Endothelial cell of umbilical vein (primary cell): ENCODE data around the gene REPS2. TPM values are rescaled to one million over a fixed set of nuclear protein-coding genes. Genes with fewer than 3 reads are reported as not detected.
A peak's percentile ranks its signal among the peaks of the same experiment; 100 is the strongest.

ENCODE experiments used
- BruUV-seq: library from RNA; stranded (reverse); fragments of 400-500 nt; replicated peaks from 2 replicates; lab custom pipeline; 2021; lab: Mats Ljungman, UMichigan
- CTCF ChIA-PET: fragments of 300-600, 350-600 bp; sonication (Branson Sonifier 250); formaldehyde crosslinking; loops from one replicate; lab custom pipeline; 2021; ENCODE audit warnings: antibody characterized with exemption, inconsistent platforms; lab: Charles Lee
- POLR2A ChIA-PET: fragments of 300-600, 350-600 bp; sonication (Branson Sonifier 250); formaldehyde crosslinking; loops from one replicate; lab custom pipeline; 2021; ENCODE audit warnings: antibody characterized with exemption, inconsistent platforms; lab: Charles Lee
- DNase-seq: peaks from one replicate; pipeline ENCODE4 v3.0.0-alpha.2; 2011; ENCODE audit warnings: low read depth, low spot score
- FAIRE-seq: peaks from 2 replicates; lab custom pipeline; 2011; peaks lifted over from hg19 to GRCh38; lab: Jason Lieb, UNC
- H2AFZ ChIP-seq: 2 replicates; pipeline ENCODE4 v1.6.0; 2012; ENCODE audit warnings: low read depth, low read length, control low read depth, inconsistent platforms
- H3K27ac ChIP-seq: 2 replicates; pipeline ENCODE4 v1.5.1; 2011; ENCODE audit warnings: low read depth, mild to moderate bottlenecking, control low read depth, low read length, moderate library complexity; ENCODE audit not compliant: insufficient read depth
- H3K27me3 ChIP-seq, 2 experiments: 2 replicates each; pipeline versions ENCODE4 v1.6.0 to v1.6.1; 2011; ENCODE audit warnings: low read length in 2 of 2, mixed read lengths in 1 of 2; ENCODE audit not compliant: control insufficient read depth in 2 of 2, insufficient read depth in 2 of 2
- H3K36me3 ChIP-seq, 2 experiments: 2 replicates in 1 of 2; 3 replicates in 1 of 2; pipeline ENCODE4 v1.5.1; 2011; ENCODE audit warnings: low read length in 2 of 2, mild to moderate bottlenecking in 1 of 2, moderate library complexity in 1 of 2; ENCODE audit not compliant: control insufficient read depth in 2 of 2, insufficient read depth in 2 of 2; ENCODE audit errors: extremely low read depth in 1 of 2
- H3K4me1 ChIP-seq: 3 replicates; pipeline ENCODE4 v1.5.1; 2011; ENCODE audit warnings: mild to moderate bottlenecking, low read length; ENCODE audit not compliant: control insufficient read depth, insufficient read depth; ENCODE audit errors: extremely low read depth
- H3K4me2 ChIP-seq: 2 replicates; pipeline ENCODE4 v1.6.1; 2011; ENCODE audit warnings: low read length, control low read depth, mixed read lengths; ENCODE audit not compliant: insufficient read depth
- H3K4me3 ChIP-seq, 3 experiments: fragments of 200-600 bp in 1 of 3; sonication (generic), shearing (Covaris generic) in 1 of 3; replicated peaks in 1 of 3; 2 replicates each; pipeline ENCODE4 v1.5.1; 2011 to 2016; ENCODE audit warnings: control low read depth in 3 of 3, low read length in 3 of 3, mild to moderate bottlenecking in 2 of 3, inconsistent platforms in 1 of 3, low read depth in 1 of 3, moderate library complexity in 1 of 3; ENCODE audit not compliant: insufficient read depth in 1 of 3
- H3K79me2 ChIP-seq: 2 replicates; pipeline ENCODE4 v1.6.0; 2012; ENCODE audit warnings: low read length, inconsistent platforms; ENCODE audit not compliant: control insufficient read depth, insufficient read depth
- H3K9ac ChIP-seq: replicated peaks from 2 replicates; pipeline ENCODE3; 2011; ENCODE audit warnings: low read length, control low read depth; ENCODE audit not compliant: insufficient read depth; ENCODE audit errors: extremely low read depth
- H3K9me1 ChIP-seq: replicated peaks from 3 replicates; pipeline ENCODE4 v1.6.0; 2011; ENCODE audit warnings: mild to moderate bottlenecking, low read length; ENCODE audit not compliant: control insufficient read depth, insufficient read depth; ENCODE audit errors: extremely low read depth
- H3K9me3 ChIP-seq: replicated peaks from 2 replicates; pipeline ENCODE4 v1.5.1; 2012; ENCODE audit warnings: low read length, inconsistent platforms; ENCODE audit not compliant: control insufficient read depth, insufficient read depth
- H4K20me1 ChIP-seq: replicated peaks from 2 replicates; pipeline ENCODE3; 2011; ENCODE audit warnings: mild to moderate bottlenecking, low read length; ENCODE audit not compliant: control insufficient read depth, insufficient read depth; ENCODE audit errors: extremely low read depth
- CTCF ChIP-seq, 2 donors: IDR thresholded peaks; 1 replicate in 1 of 2; 2 replicates in 1 of 2; pipeline ENCODE4 v1.5.1; 2011; ENCODE audit warnings: low read length in 2 of 2, mild to moderate bottlenecking in 2 of 2, moderate library complexity in 2 of 2, control low read depth in 1 of 2, inconsistent platforms in 1 of 2, low read depth in 1 of 2; ENCODE audit not compliant: insufficient read depth in 1 of 2; ENCODE audit errors: extremely low read depth in 1 of 2
- EZH2 ChIP-seq: IDR thresholded peaks from 2 replicates; pipeline ENCODE4 v1.6.1; 2012; ENCODE audit warnings: borderline replicate concordance, low read depth, mild to moderate bottlenecking, moderate library complexity, low read length, inconsistent platforms; ENCODE audit not compliant: severe bottlenecking
- FOS ChIP-seq: IDR thresholded peaks from 2 replicates; pipeline ENCODE4 v1.6.1; 2011; ENCODE audit warnings: mild to moderate bottlenecking, low read length, moderate library complexity, borderline replicate concordance; ENCODE audit not compliant: insufficient read depth
- GATA2 ChIP-seq: IDR thresholded peaks from 2 replicates; pipeline ENCODE4 v1.7.0; 2011; ENCODE audit warnings: low read depth, mild to moderate bottlenecking, moderate library complexity, mixed read lengths, low read length; ENCODE audit not compliant: insufficient read length, insufficient read depth
- JUN ChIP-seq: IDR thresholded peaks from 2 replicates; pipeline ENCODE4 v1.6.1; 2011; ENCODE audit warnings: borderline replicate concordance, low read depth; ENCODE audit not compliant: insufficient read length, insufficient read depth
- MAX ChIP-seq: IDR thresholded peaks from 2 replicates; pipeline ENCODE4 v1.6.1; 2011; ENCODE audit not compliant: insufficient read depth, insufficient read length
- MYC ChIP-seq: IDR thresholded peaks from one replicate; pipeline ENCODE4 v1.6.1; 2011; ENCODE audit warnings: mild to moderate bottlenecking, low read depth, low read length
- POLR2A ChIP-seq: IDR thresholded peaks from 2 replicates; pipeline ENCODE4 v1.6.1; 2012; ENCODE audit warnings: low read depth, mild to moderate bottlenecking, control low read depth, low read length
- POLR2AphosphoS5 ChIP-seq: IDR thresholded peaks from 2 replicates; pipeline ENCODE4 v1.6.1; 2012; ENCODE audit warnings: low read depth, mild to moderate bottlenecking, control low read depth, low read length, moderate library complexity; ENCODE audit not compliant: insufficient read depth
- dilution Hi-C: fragments of 300-500 bp; cut with MboI; formaldehyde crosslinking; loops from one replicate; pipeline ENCODE4 v1.15.0; 2019; ENCODE audit warnings: low sequenced_read_pairs; ENCODE audit not compliant: extremely low pct_ligation_motif_present
- intact Hi-C: fragments of 100-400 bp; cut with micrococcal nuclease; formaldehyde crosslinking; loops from one replicate; pipeline ENCODE4 v1.10.0; 2022
- polyA plus RNA-seq, 4 experiments: library from polyadenylated mRNA; depleted of rRNA in 3 of 4; stranded (reverse) in 3 of 4; unstranded in 1 of 4; fragments of >200 nt; gene quantifications; 2 replicates each; pipeline versions ENCODE4 v1.2.1 to v1.2.3, GENCODE V29; 2011 to 2012; ENCODE audit warnings: missing spikeins in 1 of 4
- total RNA-seq: library from RNA; stranded (reverse); gene quantifications from 2 replicates; pipeline ENCODE4 v1.2.3, GENCODE V29; 2021

REPS2 gene
- total and polyA plus RNA-seq, 2 donors (not counting 3 experiments of a cell fraction or from before 2014, with no cell fraction given), result 0.91 to 2.6 TPM

DNA sequence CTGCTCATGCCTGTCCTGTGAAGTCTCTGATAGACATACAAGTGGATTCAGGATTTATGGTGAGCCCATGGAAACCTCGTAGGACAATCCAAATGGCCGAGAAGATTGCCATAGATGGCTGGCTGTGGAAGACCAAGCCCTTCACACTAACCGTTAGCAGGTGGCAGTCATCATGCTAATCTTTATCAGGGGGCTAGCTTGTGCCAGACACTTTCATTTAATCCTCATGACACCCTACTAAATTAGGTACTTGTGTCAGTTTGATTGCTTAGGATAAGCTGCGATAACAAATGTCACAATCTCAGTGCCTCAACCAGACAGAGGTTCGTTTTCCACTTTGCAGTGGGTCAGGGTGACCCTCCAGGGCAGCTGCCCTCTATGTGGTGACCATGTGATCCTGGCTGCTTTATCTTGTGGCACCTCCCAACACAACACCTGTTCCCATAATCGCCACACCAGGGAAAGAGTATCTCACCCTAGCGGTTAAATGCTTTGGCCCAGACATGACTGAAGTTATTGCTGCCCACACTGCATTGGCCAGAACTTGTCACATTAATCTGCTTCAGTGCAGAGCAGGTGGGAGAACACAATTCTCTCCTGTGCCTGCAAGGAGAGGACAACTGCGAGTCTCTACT, 60.8 kb downstream of the REPS2 start:
- FAIRE-seq (peak; percentile 75), DNase-seq (peak; percentile 10)
- no peak overlapping the region for H3K9ac ChIP-seq
- no peaks in the 10 kb centered on the region for H4K20me1 ChIP-seq
- ChIA-PET CTCF (interaction anchor here (0.8 to 10.7 kb wide), 5 partner anchors 14 to 181 kb away, joined by 3 to 104 read pairs (median 4); no protein-coding TSS in a partner anchor), POLR2A (no interaction called here)
- H3K27ac ChIP-seq, result no peak overlapping the region
- no peak overlapping the region for H3K4me3 ChIP-seq
- no peaks in the 10 kb centered on the region for H3K9me3 ChIP-seq
- no peaks in the 10 kb centered on the region for H3K79me2 ChIP-seq
- BruUV-seq, result no TSS peak
- H3K4me1 ChIP-seq, result no peaks in the 10 kb centered on the region
- peak; percentile 11 to 42 for TF ChIP-seq CTCF (IDR thresholded peaks at IDR 0.05; ENCODE audit: extremely low read depth in 1 of 2, insufficient read depth in 1 of 2, low read depth in 1 of 2, low read length in 2 of 2)
- no peak for TF ChIP-seq EZH2
- H3K9me1 ChIP-seq, result no peaks in the 10 kb centered on the region
- intact Hi-C loops (no loop called here), dilution Hi-C loops (no loop called here)
- H3K4me2 ChIP-seq, result no peak overlapping the region
- H2AFZ ChIP-seq, result no peak overlapping the region
- no peaks in the 10 kb centered on the region for H3K36me3 ChIP-seq
- H3K27me3 ChIP-seq, result no peaks in the 10 kb centered on the region

GRCh38 chrX:17009856-17010625, 63.6 kb downstream of the REPS2 start:
- H2AFZ ChIP-seq, result no peak overlapping the region
- intact Hi-C loops (no loop called here), dilution Hi-C loops (no loop called here)
- BruUV-seq, result no TSS peak
- no peaks in the 10 kb centered on the region for H3K79me2 ChIP-seq
- H3K9me3 ChIP-seq, result no peaks in the 10 kb centered on the region
- no peaks in the 10 kb centered on the region for H4K20me1 ChIP-seq
- ChIA-PET CTCF (interaction anchor here (1.4 to 10.7 kb wide), 2 partner anchors 26 to 36 kb away, joined by 3 to 104 read pairs; no protein-coding TSS in a partner anchor), POLR2A (no interaction called here)
- H3K9ac ChIP-seq, result no peak overlapping the region
- no peak overlapping the region for H3K4me3 ChIP-seq
- H3K4me2 ChIP-seq, result no peak overlapping the region
- no peak for TF ChIP-seq MYC
- no peak for TF ChIP-seq CTCF (IDR thresholded peaks at IDR 0.05; ENCODE audit: extremely low read depth in 1 of 2, insufficient read depth in 1 of 2, low read depth in 1 of 2, low read length in 2 of 2)
- no peak for TF ChIP-seq MAX
- TF ChIP-seq JUN, result no peak
- TF ChIP-seq FOS, result no peak
- TF ChIP-seq GATA2, result no peak
- TF ChIP-seq EZH2, result no peak
- TF ChIP-seq POLR2AphosphoS5, result no peak
- no peak for TF ChIP-seq POLR2A
- FAIRE-seq, result no peak
- H3K36me3 ChIP-seq, result no peaks in the 10 kb centered on the region
- no peak overlapping the region for H3K27ac ChIP-seq
- DNase-seq, result peak; percentile 25
- no peaks in the 10 kb centered on the region for H3K9me1 ChIP-seq
- no peaks in the 10 kb centered on the region for H3K27me3 ChIP-seq
- no peaks in the 10 kb centered on the region for H3K4me1 ChIP-seq
